Kidney capillary endothelial cell (primary cell): Measurements from ENCODE around the gene POLR3H.

Experiments
- DNase-seq: peaks from one replicate; pipeline ENCODE4 v3.0.0-alpha.2; 2018; ENCODE audit warnings: low spot score

Gene POLR3H

GRCh38 chr22:41481925-41482318 lies 62.3 kb downstream of the POLR3H start:
- DNase-seq: no peak

DNA sequence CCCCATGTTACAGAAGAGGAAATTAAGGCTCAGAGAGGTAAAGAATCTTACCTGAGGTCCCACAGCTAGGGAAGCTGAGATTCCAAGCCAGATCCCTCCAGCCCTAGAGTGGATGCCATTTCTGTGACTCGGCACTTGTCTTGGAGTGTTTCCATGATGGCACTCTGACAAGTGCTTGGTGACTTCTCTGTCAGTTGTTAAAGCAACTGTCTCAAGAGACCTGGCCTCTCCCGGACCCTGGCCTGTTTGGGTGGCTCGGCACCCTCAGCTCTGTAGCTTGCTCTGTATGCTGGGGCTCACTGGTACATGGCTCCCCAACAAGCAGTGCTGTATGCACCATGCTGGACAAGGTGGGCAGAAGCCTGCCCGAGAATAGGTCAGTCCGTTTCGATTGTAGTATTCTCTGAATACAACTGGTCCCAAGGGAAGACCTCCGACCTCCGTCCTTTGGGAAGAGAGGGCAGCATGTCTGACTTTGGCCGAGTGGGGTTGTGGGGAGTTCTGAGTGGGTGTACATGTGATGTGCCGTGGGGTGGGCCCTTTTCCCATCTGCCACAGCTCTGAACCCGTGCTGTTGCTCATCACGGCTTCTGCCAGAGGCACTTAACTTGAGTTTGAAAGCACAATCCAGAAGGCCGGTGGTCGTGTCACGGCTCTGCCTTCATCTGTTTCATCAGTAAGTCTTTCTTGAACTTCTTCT lies 63.0 kb downstream of the POLR3H start:
- DNase-seq: no peak

DNA sequence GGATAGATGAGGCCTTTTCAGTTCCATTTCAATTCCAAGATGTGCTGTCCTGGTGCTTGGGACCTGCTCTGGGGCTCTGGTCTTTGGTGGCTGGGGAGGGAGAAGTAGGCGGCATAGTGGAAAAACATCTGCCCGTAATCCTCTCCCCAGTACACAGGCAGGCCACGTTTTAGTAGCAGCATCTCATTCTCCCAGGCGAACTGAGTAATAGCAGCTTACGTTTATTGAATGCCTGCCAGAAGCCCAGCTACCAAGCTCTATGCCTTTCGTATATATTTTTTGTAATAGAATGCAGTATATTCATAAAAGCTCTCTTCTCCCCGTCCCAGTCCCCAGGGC lies 63.9 kb downstream of the POLR3H start:
- DNase-seq: no peak

DNA sequence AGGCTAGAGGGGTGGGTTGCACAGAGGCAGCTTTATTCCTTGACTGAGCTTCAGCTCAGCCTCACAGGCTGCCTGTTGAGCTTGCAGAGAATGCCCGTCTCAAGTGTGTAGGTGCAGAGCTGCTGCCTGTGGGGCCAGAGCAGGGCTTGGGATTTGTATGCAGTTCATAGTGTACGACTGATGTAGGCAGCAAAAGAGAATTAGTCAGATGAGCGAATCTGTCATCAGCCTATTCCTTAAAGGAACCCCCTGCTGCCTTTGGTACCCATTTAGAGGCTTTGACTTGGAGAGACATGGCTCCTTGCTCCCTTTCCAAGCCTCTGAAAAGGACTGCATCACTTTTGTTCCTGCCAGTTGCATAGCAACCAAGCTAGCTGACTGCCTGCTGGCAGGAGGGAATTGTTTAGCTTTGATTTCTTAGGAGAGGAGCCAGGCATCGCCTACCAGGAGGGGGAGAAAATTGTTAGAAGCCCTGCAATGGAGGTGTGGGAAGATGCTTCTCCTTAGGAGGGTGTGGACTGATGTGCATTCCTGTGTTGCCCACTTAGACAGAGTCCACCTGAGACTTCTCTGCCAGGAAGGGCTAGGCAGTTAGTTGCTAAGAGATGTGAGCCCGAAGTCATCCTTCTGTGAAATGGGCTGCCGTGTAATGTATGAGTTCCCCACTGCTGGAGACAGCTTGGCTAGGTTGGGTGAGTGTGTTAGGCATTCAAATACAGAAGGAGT lies 64.4 kb downstream of the POLR3H start:
- DNase-seq: no peak

DNA sequence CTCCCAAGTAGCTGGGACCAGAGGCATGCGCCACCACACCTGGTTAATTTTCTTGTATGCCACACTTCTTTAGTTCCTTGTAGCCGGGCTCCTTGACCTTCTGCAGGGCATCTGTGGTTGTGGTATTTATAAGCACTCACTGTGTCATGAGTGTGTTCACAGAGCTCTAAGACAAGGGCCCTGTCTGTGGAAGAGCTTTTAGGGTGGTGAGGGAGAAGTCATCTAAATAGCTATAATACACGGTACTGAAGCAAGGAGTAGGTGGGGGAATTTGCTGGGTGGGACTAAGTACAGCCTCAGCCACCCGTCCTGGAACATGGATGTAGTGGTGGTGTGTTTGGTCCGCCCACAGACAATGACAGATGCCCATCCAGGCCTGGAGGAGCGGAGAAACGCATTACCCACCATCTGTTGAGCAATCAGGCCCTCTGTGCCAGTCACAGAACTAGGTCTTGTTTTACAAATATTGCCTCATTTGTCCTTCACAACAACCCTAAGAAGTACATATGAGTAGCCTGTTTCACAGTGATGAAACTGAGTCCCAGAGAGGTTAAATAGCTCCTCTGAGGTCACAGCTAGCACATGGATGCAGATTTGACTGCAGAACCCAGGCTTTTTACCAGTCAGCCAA lies 65.3 kb downstream of the POLR3H start:
- DNase-seq: no peak

DNA sequence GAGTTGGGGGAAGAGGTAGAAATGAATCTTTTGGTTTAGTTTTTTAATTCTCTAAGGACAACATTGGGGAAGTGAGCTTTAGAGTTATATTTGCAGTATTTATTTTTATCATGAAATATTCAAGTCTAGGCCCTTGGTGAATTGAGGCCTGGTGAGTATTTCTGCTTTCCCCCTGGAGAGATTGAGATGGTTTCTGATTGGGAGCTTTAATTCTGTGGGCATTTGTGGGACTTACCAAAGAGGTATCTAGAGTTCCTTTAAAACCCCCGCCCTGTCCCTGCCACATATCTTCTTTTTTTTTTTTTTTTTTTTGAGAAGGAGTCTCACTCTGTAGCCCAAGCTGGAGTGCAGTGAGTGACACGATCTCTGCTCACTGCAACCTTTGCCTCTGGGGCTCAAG lies 65.8 kb downstream of the POLR3H start:
- no peak for DNase-seq
